HG03521 (cell line): ENCODE results near the gene USHBP1.
A peak's percentile ranks its signal among the peaks of the same experiment; 100 is the strongest.

Source experiments
- ATAC-seq: cut with Tn5 transposase; IDR thresholded peaks from one replicate; pipeline ENCODE4 v1.9.1; 2021; ENCODE audit warnings: mild to moderate bottlenecking, moderate library complexity; ENCODE audit not compliant: unreplicated experiment

The USHBP1 gene

DNA sequence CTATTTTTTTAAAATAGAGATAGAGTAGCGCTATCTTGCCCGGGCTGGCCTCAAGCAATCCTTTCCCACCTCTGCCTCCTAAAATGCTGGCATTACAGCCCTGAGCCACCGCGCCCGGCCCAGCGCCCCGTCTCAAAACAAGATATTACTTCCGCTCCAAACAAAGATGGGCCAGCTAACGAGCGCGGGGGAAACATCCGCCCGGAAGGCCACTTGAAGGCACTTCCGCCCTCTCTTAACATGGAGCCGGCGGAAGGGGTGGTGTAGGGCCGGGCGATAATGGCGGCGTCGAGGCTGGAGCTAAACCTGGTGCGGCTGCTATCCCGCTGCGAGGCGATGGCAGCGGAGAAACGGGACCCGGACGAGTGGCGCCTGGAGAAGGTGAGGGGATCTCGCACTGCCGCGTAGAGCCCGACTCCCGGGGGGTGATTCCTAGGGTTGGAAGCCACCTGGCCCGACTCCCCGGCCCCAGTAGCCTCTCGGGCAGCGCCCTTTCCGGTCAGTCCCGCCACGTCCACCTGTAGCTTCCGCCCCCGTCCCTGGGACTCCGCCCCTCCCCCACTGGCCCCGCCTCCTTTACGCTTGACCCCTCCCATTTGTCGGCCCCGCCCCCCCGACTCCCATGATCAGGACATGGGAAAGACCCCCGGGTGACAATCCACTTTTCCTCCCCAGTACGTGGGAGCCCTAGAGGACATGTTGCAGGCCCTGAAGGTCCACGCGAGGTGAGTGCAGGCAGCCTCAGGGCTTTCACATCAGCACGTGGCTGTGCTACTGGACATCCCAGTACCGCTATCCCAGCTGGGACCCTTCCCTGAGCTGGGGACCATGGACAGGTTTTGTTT lies 49.2 kb downstream of the USHBP1 start, which contains the start of gene USE1:
TSS of gene USE1 (plus strand) at position 231 of the 845 bp plus-strand sequence. CDS start at position 280, 49 bp downstream.
- ATAC-seq = peak; percentile 67

DNA sequence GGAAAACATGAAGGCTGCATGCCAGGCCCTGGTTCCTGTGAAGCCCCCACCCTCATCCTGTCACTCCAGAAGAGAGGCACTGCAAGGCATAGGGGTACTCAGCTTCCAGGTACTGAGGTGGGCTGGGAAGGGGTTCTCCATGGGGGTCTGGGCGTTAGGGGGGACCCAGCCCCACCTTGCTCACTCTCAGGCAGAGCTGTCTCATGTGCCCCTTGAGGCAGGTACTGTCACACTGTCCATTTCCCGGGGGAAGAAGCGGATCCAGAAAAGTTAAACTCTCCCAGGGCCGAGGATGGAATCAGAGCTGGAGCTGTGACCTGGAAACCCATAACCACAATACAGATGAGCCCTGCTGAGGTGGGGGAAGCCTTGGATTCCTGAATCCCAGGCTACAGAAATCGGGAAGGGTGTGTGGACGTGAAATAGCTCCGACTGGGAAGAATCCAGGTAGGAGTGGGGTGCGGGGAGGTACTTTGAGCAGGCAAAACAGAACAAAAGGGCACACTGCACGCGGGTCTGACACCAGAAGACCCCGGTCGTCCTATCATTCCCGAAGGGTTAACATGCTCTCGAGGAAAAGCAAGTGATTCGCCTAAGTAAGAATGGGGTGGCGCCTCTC lies 49.9 kb downstream of the USHBP1 start:
- ATAC-seq = no peak

DNA sequence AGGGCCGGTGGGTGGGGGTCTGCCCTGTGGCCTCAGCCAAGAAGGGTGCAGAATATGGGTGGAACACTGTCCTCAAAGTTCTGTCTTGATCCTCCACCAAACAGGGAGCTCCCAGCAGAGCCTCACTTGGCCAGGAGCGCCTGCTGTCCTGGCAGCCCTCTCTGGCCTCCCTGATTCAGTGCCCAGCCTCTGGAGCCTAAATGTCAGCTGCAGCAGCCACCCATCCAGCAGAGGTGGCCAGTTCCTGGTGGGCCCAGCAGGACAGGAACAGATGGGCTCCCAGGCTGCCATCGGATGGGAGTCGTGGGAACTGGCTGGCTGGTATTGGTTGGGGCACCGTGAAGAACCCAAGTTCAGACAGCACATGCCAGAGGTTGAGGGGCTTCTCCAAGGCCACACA lies 51.2 kb downstream of the USHBP1 start:
- ATAC-seq = no peak

DNA sequence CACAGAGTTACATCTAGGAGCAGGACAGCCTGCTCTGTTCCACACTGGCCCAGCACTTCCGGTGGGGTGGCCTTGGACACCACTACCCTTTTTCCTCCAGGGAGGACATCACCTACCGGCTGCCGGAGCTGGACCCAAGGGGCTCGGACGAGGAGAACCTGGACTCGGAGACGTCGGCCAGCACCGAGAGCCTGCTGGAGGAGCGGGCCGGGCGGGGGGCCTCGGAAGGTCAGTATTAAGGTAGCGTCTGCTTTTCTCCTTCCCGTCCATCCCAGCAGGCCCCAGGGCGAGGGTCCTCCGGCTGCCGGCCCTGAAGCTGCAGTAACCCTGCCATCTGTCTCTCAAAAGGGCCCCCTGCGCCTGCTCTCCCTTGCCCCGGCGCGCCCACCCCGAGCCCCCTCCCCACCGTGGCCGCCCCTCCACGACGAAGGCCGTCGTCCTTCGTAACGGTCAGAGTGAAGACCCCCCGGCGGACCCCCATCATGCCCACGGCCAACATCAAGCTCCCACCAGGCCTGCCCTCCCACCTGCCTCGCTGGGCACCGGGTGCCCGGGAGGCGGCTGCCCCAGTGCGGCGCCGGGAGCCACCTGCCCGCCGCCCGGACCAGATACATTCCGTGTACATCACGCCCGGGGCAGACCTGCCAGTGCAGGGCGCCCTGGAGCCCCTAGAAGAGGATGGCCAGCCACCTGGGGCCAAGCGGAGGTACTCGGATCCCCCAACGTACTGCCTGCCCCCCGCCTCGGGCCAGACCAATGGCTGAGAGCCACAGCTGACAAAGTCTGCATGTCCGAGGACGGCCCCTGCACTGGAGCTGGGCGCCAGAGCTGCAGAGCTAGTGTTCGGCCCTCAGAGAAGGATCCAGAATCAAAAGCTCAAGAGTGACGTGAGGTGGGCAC lies 52.7 kb downstream of the USHBP1 start:
- ATAC-seq = no peak

DNA sequence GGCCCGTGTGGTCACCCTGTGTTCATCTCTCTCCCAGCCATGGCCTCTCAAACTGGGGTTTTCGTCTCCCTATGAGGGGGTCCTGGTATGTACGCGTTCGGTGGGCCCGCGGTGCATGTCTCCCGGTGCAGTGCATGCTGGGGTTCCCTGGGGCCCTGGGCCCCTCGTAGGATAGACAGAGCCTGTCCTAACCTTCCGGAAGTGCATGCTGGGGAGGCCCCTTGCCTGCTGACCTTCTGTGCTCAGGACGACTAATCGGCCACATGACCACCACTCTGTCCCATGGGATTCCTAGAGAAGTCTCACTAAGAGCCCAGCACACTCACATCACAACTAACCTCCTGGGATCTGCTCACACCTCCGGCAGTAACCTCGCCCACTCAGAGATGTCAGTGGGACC lies 54.2 kb downstream of the USHBP1 start:
- no peak for ATAC-seq

DNA sequence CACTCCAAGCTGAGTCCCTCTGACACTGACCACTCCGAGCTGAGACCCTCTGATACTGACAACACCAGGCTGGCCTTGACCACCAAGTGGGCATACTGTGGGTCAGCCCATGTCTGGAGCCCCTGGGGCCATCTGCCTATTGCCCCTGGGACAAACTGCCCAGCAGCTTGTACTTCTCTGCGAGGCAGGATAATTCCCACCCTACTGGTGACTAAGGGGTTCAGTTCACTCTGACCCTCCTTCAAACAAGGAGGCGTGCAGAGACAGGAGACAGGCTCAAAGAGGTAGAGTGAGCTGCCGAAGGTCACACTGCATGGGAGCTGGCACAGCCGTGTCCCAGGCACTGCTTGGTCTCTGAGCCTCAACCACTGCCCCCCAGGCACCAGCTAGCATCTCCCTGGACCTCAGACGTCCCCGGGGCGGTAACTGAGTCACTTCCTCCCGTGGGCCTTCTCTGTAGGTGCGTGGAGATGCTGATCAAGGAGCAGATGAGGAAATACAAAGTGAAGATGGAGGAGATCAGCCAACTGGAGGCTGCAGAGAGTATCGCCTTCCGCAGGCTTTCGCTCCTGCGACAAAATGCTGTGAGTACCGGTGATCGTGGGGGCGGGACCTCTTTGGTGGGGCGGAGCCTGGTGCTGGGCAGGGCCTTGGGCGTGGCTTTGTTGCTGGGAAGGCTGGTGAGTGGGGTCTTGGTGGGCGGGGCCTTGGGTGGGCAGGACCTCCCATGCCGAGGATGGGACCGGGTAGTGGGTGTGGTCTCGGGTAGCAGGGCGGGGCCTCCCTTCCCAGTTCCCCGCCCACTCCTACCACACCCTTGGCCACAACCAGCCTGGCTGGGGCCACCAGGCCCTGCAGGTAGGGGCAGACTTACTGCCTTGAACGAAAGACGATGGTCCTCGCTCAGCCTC lies 55.2 kb downstream of the USHBP1 start:
- ATAC-seq = no peak

DNA sequence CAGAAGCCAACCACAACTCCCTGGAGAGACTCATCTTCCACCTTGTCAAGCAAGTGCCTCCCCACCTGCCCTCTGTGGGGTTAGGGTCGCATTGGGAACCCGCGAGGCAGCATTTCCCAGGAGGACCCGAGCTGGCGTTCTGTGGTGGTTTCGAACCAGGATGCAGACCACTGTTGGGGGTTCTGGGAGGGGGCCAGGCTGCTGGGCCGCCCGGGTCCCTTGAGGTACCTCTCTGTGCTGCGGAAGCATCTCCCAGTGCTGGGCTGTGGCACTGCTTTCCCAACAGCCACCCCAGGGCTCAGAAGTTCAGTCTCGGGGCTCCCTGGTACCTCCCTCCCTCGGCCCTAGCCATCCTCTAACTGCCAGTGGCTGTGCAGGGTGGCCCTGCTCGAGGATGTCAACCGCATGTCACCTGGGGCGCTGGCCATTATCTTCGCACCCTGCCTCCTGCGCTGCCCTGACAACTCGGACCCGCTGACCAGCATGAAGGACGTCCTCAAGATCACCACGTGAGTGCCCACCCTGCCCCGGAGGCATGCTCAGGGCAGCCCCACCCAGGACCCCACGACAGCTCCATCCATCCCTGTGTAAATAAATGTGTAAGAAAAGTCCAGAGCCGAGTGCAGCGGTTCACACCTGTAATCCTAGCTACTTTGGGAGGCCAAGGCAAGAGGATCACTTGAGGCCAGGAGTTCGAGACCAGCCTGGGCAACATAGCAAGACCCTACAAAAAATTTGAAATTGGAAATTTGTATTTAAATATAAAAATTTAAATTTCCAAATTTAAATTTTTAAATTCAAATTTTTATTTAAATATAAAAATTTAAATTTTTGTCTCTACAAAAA lies 57.6 kb downstream of the USHBP1 start:
- no peak for ATAC-seq

DNA sequence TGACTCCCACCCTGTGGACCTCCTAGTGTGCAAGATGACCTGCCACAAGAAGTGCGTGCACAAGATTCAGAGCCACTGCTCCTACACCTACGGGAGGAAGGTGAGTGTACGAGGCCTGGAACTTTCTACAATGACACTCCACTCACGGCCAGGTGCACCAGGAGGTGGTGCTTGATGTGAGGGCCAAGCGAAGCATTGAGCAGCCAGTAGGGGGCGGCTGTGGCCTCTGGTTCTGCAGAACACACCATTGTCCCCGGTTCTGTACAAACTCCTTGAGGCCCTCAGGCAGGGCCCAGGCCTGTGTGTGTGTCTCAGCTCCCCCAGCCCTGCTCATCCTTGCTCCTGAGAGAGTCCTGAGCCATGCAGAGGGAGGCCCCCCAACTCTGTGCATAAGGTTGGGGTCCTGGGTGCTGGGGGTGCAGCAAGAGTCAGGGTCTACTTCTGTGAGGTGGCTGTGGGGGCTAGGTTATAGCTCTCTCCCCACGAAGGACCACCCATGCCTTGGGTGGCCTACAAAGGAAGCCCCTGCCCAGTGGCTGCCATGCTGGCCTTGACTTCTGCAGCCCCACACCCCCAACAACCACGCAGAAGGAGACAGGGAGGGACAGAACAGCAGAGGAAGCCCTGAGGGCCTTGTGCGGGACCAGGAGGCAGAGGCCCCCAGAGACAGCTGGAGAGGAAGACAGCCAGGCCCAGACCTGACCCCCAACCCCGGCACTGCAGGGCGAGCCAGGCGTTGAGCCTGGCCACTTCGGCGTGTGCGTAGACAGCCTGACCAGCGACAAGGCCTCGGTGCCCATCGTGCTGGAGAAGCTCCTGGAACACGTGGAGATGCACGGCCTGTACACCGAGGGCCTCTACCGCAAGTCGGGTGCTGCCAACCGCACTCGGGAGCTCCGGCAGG lies 59.1 kb downstream of the USHBP1 start:
- ATAC-seq = no peak

DNA sequence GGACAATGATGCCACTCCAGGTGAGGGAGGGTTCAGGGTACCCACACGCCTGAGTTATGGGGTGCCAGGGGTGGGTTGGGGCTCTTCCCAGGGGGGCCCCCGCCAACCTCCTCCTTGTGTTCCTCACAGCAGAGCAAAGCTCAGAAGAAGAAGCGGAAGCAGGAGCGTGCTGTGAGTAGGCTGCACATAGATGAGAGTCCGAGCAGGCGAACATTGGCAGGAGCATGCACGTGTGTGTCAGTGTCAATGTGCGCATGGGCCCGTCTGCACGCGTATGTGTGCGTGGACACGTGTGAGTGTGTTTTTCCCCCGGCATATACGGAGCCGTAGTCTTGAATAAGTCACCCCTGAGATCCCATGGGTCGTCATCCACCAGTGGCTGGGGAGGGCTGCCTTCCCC lies 61.8 kb downstream of the USHBP1 start:
- ATAC-seq = no peak

DNA sequence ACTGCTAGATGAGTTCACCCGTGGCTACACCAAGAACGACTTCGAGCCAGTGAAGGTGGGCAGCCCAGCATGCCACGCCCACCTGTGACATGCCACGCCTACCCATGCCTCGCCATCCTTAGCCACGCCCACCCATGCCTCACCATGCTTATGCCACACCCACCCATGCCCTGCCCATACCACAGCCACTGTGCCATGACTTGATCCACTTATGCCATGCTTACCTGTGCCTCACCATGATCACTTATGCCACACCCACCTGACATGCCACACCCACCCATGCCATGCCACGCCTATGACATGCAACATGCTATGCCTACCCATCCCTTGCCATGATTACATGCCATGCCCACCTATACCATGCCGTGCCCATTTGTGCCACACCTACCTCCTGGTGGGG lies 62.3 kb downstream of the USHBP1 start:
- ATAC-seq = no peak

DNA sequence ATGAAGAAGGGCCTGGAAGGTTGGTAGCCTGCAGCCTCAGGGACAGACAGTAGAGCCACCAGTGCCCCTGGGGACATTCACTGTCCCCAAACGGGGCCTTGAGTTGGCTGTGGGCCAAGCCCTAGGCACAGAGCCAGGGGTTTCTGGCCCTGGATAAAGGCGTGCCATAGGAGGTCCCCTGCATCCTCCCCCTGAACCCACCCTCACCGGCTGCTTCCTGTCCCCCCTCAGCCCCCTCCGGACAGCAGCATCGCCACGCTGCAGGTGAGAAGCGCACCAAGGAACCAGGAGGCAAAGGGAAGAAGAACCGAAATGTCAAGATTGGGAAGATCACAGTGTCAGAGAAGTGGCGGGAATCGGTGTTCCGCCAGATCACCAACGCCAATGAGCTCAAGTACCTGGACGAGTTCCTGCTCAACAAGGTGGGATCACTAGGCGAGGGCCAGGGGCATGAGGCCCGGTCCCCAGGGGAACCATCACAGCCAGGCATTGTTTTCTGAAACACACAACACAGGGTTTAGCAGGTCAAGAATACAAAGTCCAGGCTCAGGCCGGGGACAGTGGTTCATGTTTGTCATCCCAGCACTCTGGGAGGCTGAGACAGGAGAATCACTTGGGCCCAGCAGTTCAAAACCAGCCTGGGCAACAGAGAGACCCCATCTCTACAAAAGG lies 64.0 kb downstream of the USHBP1 start:
- no peak for ATAC-seq
